Nephron (organoid): Measurements from ENCODE around the gene HDAC5.

Source experiments
- H3K27ac Mint-ChIP-seq, 3 experiments: 2 replicates each; pipeline ENCODE4 v1.8.0; 2020; ENCODE audit warnings: mixed read lengths in 3 of 3, mild to moderate bottlenecking in 2 of 3, moderate library complexity in 1 of 3
- H3K27me3 Mint-ChIP-seq: 2 replicates; pipeline ENCODE4 v1.8.0; 2021; ENCODE audit warnings: low read depth, mild to moderate bottlenecking, moderate library complexity, mixed read lengths
- H3K36me3 Mint-ChIP-seq: 2 replicates; pipeline ENCODE4 v1.8.0; 2020; ENCODE audit warnings: low read depth, mixed read lengths
- H3K4me1 Mint-ChIP-seq: 2 replicates; pipeline ENCODE4 v1.8.0; 2020; ENCODE audit warnings: mixed read lengths
- H3K4me3 Mint-ChIP-seq, 3 experiments: 2 replicates each; pipeline ENCODE4 v1.8.0; 2020; ENCODE audit warnings: mild to moderate bottlenecking in 3 of 3, mixed read lengths in 3 of 3, moderate library complexity in 2 of 3
- H3K9me3 Mint-ChIP-seq: 2 replicates; pipeline ENCODE4 v1.8.0; 2020; ENCODE audit warnings: mixed read lengths
- CTCF ChIP-seq, 3 experiments: fragments of 200-600 bp; sonication (generic); IDR thresholded peaks; one replicate each; pipeline ENCODE4 v1.5.0; 2021; ENCODE audit warnings: antibody characterized with exemption in 3 of 3; ENCODE audit not compliant: unreplicated experiment in 3 of 3

HDAC5 gene

DNA sequence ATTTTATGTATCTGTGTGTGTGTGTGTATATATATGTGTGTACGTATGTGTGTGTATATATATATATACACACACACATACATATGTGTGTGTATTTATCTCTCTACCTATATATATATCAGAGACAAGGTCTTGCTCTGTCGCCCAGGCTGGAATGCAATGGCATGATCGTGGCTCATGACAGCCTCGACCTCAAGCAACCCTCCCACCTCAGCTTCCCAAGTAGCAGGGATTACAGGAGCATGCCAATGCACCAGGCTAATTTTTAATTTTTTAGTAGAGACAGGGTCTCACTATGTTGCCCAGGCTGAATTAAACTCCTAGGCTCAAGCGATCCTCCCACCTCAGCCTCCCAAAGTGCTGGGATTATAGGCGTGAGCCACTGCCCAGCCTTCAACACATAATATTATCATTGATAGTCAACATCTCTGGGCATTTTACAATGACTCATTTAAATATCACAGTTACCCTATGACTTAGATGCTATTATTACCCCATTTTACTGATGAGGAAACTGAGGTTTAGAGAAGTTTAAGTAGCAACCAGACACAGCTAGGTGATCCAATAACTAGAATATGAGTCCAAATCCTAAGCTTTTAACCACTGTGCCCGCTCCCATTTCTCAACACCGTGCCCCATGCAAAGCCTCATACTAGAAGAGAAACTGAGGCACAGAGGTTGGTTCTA is 28.6 kb downstream of the HDAC5 start:
- Mint-ChIP-seq H3K4me1 (peaks cover 27% of the 10 kb centered on the region), H3K27me3 (no peaks in the 10 kb centered on the region), H3K9me3 (no peaks in the 10 kb centered on the region), H3K27ac (peak overlapping the region; percentile 99), H3K4me3 (peak overlapping the region in 2 of 3 experiments; percentile 74 to 77), H3K36me3 (peaks cover 5% of the 10 kb centered on the region)
- no peak for TF ChIP-seq CTCF (IDR thresholded peaks at IDR 0.05; ENCODE audit: unreplicated experiment in 3 of 3)

GRCh38 chr17:44093231-44093900 is 30.1 kb downstream of the HDAC5 start:
- Mint-ChIP-seq H3K27me3 (no peaks in the 10 kb centered on the region), H3K36me3 (peaks cover 11% of the 10 kb centered on the region), H3K4me1 (peaks cover 33% of the 10 kb centered on the region), H3K4me3 (no peak overlapping the region), H3K9me3 (no peaks in the 10 kb centered on the region), H3K27ac (peak overlapping the region; percentile 54 to 69 (median 55))
- no peak for TF ChIP-seq CTCF (IDR thresholded peaks at IDR 0.05; ENCODE audit: unreplicated experiment in 3 of 3)

GRCh38 chr17:44092051-44092450 is 31.4 kb downstream of the HDAC5 start:
- H3K4me3 Mint-ChIP-seq, result no peak overlapping the region
- TF ChIP-seq CTCF (IDR thresholded peaks at IDR 0.05; ENCODE audit: unreplicated experiment in 3 of 3), result no peak
- peaks cover 35% of the 10 kb centered on the region for H3K4me1 Mint-ChIP-seq
- no peaks in the 10 kb centered on the region for H3K27me3 Mint-ChIP-seq
- no peaks in the 10 kb centered on the region for H3K9me3 Mint-ChIP-seq
- H3K36me3 Mint-ChIP-seq, result peaks cover 12% of the 10 kb centered on the region
- H3K27ac Mint-ChIP-seq, result peak overlapping the region in 1 of 3 experiments; percentile 16

- no peaks in the 10 kb centered on the region for H3K9me3 Mint-ChIP-seq
- peaks cover 15% of the 10 kb centered on the region for H3K36me3 Mint-ChIP-seq
- peaks cover 39% of the 10 kb centered on the region for H3K4me1 Mint-ChIP-seq
- no peaks in the 10 kb centered on the region for H3K27me3 Mint-ChIP-seq
- no peak for TF ChIP-seq CTCF (IDR thresholded peaks at IDR 0.05; ENCODE audit: unreplicated experiment in 3 of 3)
- peak overlapping the region in 1 of 3 experiments; percentile 16 for H3K27ac Mint-ChIP-seq
- H3K4me3 Mint-ChIP-seq, result no peak overlapping the region
Measured at GRCh38 chr17:44091200-44091997, 32.0 kb downstream of the HDAC5 start.

GRCh38 chr17:44088254-44088653 is 35.2 kb downstream of the HDAC5 start:
- H3K9me3 Mint-ChIP-seq, result no peaks in the 10 kb centered on the region
- H3K27me3 Mint-ChIP-seq, result peaks cover 3% of the 10 kb centered on the region
- peaks cover 16% of the 10 kb centered on the region for H3K4me1 Mint-ChIP-seq
- peaks cover 28% of the 10 kb centered on the region for H3K36me3 Mint-ChIP-seq
- peak overlapping the region in 1 of 3 experiments; percentile 39 for H3K27ac Mint-ChIP-seq
- no peak overlapping the region for H3K4me3 Mint-ChIP-seq
- no peak for TF ChIP-seq CTCF (IDR thresholded peaks at IDR 0.05; ENCODE audit: unreplicated experiment in 3 of 3)
